Activated naive CD4-positive, alpha-beta T cell treated with anti-CD3 and anti-CD28 coated beads, Interleukin-2, amount 50 U/mL, for 16 hours (primary cell): ENCODE data around the gene CST7.
"Not testable (repeated sequence)": the region's sequence is repeated elsewhere in the genome, so short reads cannot be mapped to it uniquely, and the experiment has no call there.

Experiments
- DNase-seq: peaks from one replicate; pipeline ENCODE4 v3.0.0-alpha.2; 2020

Gene CST7, protein sequence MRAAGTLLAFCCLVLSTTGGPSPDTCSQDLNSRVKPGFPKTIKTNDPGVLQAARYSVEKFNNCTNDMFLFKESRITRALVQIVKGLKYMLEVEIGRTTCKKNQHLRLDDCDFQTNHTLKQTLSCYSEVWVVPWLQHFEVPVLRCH

GRCh38 chr20:24948939-24949679, at the start of gene CST7:
Gene CST7 (plus strand): TSS chr20:24949269. CDS start chr20:24949506, 237 bp downstream.
- peak; percentile 77 for DNase-seq

DNA sequence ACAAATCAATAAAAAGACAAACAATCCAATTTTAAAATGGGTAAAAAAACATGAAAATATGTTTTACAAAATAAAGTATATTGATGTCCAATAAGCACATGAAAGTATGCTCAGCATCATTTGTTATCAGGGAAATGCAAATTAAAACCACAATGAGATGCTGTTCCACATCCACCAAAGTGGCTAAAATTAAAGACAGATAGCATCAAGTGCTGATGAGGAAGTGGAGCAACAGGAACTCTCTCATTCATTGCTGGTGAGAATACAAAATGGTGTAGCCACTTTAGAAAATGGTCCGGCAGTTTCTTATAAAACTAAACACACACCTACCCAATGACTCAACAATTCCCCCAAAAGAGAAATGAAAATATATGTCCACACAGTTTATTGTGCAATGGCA, 42.3 kb upstream of the CST7 start:
- DNase-seq: no peak

GRCh38 chr20:24908642-24909041, 40.4 kb upstream of the CST7 start:
- no peak for DNase-seq

DNA sequence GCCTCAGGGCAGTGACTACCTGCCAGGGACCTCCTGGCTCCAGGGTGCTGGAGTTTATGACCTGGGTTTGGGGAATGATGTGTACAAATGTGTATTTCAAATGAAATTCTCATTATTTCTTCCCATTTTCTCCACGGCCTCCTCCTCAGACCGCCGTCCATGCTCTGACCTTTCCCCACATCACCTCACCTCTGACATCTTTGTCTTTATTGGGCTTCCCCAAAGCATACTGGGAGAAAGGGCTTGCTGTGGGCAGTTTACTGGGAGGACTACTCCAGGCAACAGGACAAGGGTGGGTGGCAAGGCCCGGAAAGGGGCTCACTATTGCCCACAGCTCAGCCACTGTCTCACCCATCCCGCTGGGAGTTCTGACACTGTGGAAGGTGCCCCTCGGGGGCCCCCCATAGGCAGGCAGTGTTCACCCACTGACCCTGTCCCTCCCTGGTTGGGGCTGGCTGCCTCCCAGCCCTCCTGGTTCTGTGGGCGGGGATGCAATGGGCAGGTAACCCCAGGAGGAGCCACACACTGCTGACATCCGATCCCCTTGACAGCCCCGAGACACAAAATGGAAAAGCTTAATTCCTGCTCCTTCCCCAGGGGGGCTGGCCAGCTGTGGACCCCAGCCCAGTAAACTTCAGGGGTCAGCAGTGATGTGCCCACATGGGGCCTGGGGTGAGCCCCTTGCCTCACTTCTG, 39.8 kb upstream of the CST7 start:
- DNase-seq: no peak

DNA sequence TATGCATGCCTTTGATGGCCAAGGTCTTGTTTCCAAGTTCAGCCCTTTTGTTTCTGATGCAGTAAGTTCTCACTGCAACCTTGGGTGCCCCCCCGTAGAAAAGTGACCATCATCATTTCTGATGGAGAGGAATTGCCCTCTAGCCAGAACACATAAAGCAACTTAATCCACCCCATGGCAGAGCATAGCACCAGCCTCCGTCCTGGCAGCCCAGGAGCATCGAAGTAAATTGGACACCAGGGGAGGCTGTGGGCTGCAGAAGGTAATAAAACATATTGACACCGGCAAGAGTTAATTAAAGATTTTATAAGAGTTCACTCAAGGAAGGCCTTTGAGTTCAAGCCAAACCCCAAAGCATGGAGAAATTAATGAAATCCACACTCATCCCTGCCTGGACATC, 39.2 kb upstream of the CST7 start:
- no peak for DNase-seq

DNA sequence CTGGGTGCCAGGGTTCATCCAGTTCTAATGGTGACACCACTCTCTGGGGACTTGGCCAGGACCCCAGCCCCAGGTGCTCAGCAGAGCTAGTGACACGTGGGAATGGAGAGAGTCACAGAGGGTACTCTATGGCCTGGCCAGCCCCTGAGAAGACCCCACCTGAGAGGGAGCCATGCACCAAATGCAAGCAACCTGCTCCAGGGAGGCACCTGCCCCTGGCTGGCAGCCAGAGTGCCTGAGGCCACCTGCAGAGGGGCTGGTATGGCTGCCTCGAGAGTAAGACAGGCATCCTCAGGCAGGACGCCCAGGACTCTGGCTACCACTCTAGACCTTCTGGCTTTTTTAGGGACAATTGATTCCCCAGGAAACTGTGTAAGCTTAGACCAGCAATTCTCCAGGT, 38.6 kb upstream of the CST7 start:
- no peak for DNase-seq

- DNase-seq: no peak
These were observed 37.6 kb upstream of the CST7 start for GRCh38 chr20:24911461-24911860.

DNA sequence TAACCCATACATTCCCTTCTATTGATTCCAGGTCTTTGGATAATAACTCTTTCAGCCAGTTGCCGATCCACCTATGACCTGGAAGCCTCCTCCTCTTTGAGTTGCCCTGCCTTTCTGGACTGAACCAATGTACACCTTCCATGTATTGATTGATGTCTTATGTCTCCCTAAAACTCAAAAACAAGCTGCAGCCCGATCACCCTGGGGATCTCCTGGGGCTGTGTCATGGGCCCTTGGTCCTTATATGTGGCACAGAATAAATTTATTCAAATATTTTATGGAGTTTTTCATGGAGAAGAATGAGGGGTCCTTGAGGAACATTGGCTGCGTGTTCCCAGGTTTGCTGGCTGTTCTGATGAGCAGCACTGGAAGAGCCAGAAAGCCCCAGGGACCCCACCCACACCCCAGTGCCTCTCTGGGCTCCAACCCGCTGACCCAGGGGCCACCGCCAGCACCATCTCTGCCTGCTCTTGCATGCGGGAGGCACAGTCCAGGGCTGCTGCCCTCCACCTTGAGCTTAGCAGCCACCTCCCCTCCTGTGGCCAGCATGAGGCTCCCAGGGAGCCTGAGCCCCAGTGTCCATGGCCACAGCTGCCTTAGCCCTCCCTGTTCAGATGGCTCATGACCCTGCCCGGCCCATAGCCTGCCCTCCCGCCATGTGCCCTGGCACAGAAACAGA, 36.5 kb upstream of the CST7 start:
- no peak for DNase-seq

GRCh38 chr20:24913076-24913628, 35.9 kb upstream of the CST7 start:
- no peak for DNase-seq

DNA sequence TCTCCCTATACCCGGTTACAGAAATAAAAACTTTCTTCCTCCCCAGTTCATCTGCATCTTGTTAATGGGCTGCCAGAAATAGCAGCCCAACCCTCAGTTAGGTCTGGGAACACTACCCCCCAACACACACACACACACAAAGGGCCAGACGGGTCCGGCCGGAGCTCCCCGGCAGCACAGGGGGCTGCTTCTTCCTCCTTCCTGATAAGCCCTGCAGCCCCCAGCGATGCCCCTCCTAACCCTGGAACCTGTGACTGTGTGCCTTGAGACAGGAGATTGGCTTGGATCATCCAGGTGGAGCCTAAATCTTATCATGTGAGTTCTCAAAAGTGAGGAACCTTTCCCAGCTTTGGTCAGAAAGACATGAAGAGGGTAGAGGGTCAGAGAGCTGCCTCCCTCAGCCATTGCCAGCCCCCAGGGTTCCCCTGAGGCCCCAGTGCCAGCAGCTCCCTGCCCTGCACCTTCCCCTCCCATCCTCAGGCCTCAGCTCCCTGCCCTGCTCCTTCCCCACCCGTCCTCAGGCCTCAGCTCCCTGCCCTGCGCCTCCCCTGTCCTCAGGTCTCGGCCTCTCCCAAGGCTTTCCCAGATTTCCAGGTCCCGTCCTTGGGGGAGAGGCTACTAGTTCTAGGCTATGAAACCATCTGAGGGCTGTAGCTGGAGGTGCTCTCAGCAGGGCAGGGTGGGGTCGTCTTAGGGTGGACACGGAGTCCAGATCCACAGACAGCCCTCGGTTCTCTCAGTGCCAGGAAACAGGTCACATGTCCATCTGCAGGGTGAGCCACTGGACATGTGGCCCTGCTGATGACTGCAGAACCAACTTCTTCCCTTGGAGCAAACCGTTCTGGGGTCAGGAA, 34.5 kb upstream of the CST7 start:
- DNase-seq: no peak

- DNase-seq: no peak
These were observed 33.6 kb upstream of the CST7 start for GRCh38 chr20:24915440-24915839.

DNA sequence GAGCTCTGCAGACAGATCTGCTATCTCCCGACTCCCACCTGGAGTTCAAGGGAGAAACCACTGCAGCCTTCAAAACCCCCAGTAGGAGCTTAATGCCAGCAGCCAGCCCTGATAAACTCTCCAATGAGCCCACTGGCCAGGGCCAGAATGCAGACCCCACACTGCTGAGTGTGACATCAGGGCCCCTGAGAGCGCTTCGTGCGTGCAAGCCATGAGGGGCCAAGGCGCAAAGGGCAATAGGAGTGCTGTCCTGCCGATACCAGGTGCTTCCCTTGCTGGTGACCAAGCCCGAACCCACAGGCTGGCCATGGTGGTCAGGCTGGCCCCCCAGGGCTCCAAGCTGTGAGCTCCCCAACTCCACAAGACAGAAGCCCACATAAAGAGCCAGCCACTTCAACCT, 33.2 kb upstream of the CST7 start:
- DNase-seq: no peak

DNA sequence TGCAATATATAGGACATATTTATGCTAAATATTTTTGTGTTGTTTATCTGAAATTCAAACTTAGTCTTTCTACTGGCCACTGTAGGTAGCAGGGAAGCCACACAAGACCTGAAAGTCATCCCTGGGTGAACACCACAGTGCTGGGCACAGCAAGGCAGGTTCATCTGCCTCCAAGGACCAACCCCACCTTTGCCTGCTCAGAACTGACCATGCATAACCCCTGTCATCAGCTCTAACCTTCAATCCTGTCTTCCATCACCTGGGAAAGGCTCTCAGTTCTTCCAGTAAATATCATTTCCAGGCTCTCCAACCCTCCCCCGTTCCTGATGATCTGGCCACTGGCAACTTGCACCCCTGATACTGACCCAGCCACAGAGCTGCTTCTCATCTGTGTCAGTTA, 32.7 kb upstream of the CST7 start:
- no peak for DNase-seq

GRCh38 chr20:24917056-24917455, 32.0 kb upstream of the CST7 start:
- DNase-seq: no peak

DNA sequence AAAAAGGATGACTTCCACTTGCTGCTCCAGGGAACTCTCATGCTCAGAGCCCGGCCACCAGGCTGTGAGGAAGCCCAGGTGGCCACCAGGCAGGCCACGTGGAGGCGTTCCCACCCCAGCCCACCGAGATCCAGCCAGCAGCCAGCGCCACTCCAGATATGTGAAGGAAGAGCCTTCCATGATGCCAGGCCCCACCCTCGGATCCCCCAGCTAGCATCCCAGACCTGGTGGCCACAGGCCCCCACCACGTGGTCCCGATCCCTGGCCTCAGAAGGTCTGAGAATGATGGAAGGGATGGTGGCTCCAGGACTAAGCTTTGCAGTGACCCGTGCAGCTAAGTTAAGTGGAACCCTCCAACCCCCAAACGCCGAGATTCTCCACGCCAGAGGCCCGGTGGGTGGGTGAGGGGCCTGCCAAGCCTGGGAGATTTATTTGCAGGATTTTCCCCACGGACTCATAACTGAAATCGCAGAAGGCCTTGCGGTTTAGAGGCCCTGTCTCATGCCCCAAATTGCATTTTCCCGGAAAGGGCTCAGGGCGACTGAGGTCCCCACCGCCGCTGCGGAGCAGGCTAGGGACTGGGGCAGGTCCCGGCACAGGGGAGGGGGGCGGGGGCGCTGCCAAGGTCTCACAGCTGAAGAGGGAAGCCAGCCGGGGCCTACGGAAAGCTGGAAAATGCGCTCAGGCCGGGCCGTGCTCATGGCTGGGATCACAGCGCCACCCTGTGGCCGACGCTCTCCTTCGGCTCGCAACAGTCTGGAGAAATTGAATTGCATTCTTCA, 31.1 kb upstream of the CST7 start:
- peak; percentile 35 for DNase-seq

- no peak for DNase-seq
These were observed 30.2 kb upstream of the CST7 start for GRCh38 chr20:24918579-24919566.

- not testable (repeated sequence) for DNase-seq
These were observed 29.4 kb upstream of the CST7 start for GRCh38 chr20:24919665-24920064.

- DNase-seq: not testable (repeated sequence)
These were observed 28.4 kb upstream of the CST7 start for GRCh38 chr20:24920706-24921105.

DNA sequence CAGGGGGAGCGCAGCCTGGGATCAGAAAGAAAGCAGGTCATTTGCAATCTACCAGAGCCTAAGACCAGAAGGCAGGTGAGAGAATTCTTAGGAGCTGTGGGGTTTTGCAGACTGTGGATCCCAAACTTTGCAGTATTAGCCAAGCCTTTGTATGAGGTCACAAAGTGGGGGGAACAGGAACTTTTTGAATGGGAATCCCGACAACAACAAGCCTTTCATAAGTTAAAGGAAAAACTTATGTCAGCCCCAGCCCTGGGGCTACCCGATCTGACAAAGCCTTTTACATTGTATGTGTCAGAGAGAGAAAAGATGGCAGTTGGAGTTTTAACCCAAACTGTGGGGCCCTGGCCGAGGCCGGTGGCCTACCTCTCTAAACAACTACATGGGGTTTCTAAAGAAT, 19.8 kb upstream of the CST7 start:
- not testable (repeated sequence) for DNase-seq
